ENCODE results near the gene S100A7A.

The S100A7A gene

DNA sequence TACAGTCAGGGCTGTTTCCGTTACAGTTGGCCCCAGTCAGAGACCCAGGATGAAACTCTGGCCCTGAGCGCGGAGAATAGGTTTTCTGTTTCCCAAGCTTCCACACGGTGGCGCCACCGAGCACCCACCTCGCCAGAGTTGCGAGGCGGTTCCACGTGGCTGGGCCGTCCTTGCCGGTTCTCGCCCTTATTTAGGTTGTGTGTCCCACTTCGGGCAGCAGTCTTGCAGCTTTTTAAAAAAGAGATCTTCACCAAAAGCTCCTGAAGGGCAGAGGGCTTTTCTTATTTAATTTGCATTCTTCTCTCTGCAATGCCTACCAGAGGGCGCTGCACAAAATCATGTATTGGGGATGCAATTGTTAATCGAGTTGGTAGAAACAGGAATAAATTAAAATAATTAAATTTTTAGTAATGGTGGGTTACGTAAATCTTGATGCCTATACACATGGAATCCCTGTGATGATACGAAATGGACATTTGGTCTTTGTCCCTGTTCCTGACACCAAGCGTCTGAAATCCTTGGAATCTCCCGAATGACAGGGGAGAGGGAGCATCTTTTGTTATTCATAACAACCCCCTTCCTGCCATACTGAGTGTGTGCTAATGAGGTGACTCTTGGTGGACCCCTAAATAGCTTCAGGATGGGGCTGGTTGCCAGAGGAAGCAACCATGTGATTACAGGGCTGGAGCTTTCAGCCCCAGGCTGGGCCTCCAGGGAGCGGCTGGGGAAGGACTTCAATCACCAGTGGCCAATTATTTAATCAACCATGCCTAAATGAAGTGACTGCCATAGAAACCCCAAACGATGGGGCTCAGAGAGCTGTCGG is 49.7 kb downstream of the S100A7A start:
- no peak for DNase-seq

DNA sequence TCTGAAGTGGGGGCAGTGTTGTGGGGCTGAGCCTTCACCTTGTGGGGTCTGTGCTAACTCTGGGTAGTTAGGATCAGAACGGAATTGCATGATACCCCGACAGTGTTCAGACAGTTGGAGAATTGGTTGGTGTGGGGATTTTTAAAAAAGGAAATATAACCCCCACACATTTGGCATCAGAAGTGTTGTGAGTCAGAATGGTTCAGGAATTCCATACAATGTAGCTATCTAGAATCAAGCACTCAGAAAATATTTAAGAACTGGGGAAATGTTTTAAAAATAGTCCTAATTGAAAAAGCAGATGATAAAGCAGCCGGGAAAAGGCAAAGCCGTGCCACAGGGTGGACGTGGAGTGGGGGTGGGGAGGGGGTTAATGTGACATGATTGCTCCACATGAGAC is 50.6 kb downstream of the S100A7A start:
- DNase-seq, result no peak

DNA sequence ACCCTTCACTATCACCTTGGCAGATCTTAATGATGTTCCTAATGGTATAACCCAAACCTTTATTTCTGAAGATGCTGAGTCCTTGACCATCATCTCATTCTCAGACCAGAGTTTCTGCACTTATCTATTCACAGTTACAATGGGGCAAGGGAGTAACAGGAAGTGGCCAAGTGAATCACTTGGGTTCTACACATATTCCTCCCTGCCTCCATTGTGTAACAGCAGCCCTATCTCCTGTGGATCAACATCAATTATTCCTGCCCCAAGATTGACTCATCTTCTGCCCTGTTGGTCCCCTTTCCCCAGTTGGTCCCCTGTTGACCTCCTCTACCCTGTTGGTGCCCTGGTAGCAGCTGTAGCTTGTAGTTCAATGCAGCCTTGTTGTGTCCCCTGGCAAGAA is 54.4 kb downstream of the S100A7A start:
- no peak for DNase-seq

Measured in NCI-H1694 (cell line).